GM21423 (cell line): ENCODE measurements around the gene KBTBD7.
"Not testable (repeated sequence)": the region's sequence is repeated elsewhere in the genome, so short reads cannot be mapped to it uniquely, and the experiment has no call there.

ENCODE experiments used
- ATAC-seq: cut with Tn5 transposase; IDR thresholded peaks from one replicate; pipeline ENCODE4 v1.9.1; 2021; ENCODE audit warnings: mild to moderate bottlenecking, moderate library complexity; ENCODE audit not compliant: unreplicated experiment

The KBTBD7 gene

DNA sequence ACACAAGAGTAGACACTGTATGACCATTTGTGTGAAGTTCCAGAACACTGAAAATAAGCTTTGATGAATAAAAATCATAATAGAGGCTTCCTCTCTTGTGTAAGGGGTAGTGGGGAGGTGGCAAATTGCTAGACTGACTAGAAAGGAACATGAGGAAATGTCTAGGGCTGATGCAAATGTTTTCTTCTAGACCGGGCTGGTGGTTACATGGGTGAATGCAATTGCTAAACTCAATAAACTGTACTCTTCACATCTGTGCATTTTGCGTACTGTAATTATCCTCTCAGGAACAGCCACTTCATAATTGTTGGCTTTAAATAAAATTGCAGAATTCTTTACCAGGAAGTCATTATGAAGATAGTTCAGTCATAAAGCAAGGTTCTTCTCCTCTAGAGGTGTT, 5.2 kb upstream of the KBTBD7 start:
- ATAC-seq, result peak; percentile 69

DNA sequence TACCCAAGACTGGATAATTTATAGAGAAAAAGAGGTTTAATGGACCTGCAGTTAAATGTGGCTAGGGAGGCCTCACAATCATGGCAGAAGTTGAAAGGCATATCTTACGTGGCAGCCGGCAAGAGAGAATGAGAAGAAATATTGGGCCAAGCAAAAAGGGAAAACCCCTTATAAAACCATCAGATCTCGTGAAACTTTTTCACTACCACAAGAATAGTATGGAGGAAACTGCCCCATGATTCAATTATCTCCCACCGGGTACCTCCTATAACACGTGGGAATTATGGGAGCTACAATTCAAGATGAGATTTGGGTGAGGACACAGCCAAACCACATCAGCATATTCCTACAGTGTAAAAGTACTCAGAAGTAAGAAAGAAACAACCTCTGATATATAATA, 4.7 kb upstream of the KBTBD7 start:
- ATAC-seq, result no peak

DNA sequence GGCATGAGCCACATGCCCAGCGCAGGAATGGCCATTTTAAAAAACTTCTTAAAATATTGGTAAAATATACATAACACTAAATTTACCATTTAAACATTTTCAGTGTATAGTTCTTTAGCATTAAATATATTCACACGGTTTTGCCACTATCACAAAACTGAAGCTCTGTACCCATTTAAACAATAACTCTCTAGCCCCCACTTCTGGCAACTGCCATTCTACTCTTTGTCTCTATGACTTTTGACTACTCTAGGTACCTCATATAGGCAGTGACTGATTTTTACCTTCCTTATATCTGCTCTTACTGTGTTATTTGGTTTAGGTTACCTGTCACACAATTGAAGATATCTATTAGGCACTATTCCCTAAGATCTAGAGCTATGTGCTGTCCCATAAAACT, 2.3 kb upstream of the KBTBD7 start:
- no peak for ATAC-seq

DNA sequence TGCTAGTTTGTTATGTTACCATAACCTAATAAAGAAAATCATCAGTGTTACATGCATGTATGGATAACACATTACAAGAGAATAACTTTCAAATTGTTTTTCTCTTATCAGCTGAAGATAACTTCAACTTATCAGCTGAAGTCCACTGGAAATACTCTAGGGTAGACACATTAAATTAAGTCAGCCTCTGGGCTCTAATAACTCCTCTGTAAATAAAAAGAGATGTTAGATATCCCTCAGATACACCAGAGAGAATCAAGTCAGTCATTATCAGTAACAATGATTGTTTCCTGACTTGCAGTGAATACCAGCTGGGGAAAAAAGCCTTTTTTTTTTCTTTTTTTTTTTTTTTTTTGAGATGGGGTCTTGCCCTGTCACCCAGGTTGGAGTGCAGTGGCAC, 1.6 kb upstream of the KBTBD7 start:
- no peak for ATAC-seq

DNA sequence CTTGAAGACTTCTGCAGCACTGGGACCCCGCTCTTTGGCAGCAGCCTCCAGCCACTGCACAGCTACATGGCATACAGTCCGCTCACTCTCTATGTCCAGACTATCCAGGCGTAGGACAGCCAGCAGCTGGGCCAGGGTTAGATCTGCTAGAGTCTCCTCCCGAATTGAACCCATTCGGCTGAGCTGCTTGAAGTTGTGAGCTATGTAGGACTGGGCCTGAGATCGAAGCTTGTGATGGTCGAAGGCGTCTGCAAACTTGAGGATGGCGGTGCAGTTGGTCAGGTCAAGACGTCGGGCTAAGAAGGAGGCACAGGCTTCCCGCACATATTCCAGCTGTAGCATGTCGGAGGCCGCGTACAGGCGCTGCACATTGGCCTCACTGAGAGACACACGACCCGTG, 900 bp downstream of the KBTBD7 start:
- no peak for ATAC-seq

DNA sequence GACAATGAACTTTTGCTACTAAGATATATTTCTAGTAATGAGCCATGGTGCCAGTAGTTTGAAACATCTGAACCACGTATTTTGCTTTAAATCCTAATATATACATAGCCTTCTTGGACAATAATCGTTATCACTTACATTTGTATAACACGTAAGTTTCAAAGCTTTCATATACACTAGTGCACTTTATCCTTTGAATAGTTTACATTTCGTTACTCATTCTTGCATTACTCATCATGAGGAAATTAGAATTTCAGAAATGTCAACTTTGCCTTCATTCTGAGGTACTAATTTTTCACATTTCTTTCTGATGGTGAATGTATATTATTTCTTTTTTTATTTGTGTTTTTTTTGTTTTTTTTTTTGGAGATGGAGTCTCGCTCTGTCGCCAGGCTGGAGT, 5.8 kb downstream of the KBTBD7 start:
- ATAC-seq, result no peak

DNA sequence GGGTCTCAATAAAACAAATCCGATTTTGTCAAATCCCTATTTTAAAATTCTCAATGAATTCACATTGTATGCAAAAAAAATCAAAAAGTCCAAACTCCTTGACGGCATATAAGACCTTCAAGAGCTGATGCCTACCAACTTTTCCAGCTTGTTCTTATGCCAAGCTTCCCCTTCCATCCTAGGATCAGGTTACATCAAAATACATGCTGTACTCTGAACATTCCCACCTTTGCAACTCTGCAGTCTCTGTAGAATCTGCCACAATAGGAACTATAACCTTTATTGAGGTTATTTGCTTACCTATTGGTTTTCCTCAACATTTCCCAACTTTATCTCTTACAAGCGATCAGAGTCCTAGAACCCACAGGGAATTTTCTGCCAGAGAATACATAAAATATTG, 7.9 kb downstream of the KBTBD7 start:
- no peak for ATAC-seq

DNA sequence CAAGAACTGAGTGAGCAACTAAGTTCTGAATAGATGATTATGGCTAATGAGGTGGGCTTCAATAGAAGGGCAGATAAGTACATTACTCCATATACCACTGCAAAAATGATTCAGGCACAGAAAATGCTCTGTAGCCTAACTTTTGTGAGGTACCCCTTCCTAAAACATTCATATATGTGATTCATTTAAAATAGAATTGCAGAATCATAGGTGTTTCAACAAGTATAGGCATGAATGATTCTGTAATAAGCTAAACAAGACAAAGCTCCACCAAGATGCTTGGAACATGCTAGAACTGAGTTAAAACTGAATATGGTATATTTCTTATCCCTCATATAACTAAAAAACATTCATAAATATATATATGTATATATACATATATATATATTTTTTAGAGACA, 12.1 kb downstream of the KBTBD7 start:
- no peak for ATAC-seq

DNA sequence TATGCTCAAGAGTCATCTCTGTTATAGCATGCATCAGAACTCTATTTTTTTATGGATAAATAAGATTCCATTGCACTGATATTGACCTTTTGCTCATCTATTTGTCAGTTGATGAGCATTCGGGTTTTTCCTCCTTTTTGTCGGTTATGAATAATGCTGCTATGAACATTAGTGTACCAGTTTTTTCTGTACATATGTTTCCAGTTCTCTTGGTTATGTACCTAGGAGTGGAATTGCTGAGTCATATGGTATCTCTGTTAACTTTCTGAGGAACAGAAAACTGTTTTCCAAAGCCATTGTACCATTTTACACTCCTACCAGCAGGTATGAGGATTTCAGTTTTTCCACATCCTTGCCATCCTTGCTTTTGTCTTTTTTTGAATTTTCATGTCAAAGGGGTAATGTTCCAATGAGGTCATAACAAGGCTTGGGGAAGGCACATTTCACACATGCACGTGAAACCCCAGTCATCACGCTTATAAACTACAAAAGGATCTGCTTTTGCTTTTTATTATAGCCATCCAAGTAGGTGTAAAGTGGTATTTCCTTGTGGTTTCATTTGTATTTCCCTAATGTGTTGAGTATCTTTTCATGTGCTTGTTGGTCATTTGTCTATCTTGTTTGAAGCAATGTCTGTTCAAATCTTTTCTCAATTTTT, 14.6 kb downstream of the KBTBD7 start:
- no peak for ATAC-seq

DNA sequence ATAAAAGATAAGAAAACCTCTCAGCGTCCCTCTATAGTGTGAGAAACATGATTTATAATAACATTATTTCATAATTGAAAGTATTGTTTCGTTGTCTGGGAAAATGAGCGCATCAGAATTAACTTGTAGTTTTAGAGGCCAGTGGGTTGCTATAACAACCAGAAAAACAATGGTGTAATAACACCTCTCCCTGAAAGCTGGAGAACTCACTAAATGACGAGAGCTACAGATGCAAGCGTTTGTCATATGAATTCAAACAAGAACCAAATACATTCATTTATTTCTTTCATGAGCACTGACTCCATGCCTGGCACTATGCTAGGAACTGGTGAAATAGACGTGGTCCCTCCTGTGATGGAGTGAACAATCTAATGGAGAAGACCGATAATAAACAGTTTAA, 16.3 kb downstream of the KBTBD7 start:
- no peak for ATAC-seq

DNA sequence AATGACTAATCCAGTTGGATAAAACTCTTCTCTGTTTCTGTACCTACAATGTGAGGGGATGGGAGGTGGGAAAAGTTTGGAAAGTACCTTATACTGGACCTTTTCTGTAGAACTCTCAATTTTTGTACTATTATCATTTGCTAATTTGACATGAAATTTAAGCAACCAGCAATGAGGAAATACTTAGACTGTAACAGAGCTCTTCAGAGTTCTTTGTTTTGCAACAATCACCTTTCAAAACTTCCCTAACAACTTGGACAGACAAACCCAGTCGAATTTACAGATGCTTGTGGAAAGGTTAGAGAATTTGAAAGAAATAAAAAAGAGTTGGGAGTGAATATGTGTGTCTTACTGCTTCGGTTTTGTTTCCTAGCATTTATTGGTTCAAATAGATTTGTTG, 16.8 kb downstream of the KBTBD7 start:
- no peak for ATAC-seq

DNA sequence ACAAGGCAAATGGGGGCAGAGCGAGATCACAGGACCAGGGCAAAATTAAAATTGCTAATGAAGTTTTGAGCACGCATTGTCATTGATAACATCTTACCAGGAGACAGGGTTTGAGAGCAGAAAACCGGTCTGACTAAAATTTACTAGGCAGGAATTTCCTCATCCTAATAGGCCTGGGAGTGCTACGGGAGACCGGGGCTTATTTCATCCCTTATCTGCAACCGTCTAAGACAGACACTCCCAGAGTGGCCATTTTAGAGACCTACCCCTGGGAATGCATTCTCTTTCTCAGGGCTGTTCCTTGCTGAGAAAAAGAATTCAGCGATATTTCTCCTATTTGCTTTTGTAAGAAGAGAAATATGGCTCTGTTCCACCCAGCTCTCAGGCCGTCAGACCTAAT, 18.8 kb downstream of the KBTBD7 start:
- ATAC-seq, result not testable (repeated sequence)

DNA sequence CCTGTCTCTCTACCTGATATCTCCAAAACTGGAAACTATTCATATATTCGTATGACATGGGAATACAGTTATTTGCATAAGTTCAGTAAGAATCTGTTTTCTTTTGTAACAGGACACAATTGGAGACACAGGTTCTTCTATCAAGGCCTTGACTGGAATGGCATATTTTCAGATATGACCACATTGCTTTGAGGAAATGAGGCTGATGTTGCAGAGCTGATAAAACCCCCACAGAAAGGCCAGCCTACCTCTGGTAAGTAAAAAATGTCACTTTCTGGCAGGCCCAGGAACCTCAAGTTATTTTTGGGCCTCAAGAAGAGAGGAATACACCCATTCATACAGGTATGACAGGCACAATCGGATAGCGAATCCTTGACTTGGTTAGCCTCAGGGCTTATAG, 32.2 kb downstream of the KBTBD7 start:
- ATAC-seq, result no peak

DNA sequence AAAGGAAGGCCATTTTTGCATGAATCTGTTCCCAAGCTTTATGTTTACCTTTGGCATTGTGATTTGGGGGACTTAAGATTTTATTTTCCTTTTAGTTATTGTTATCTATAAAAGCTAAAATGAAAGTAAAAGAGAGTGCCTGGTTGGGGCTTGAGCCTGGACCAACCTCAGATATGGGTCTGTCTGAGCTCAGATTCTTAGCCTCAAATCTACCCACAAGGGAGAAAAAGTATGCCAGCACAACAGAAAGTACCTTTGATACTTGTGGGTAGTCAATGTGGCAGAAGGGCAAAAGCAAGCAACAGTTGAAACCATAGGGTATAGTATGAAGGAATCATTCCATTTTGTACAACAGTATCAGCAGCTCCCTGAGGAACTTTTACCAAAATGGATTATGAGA, 35.2 kb downstream of the KBTBD7 start:
- no peak for ATAC-seq

DNA sequence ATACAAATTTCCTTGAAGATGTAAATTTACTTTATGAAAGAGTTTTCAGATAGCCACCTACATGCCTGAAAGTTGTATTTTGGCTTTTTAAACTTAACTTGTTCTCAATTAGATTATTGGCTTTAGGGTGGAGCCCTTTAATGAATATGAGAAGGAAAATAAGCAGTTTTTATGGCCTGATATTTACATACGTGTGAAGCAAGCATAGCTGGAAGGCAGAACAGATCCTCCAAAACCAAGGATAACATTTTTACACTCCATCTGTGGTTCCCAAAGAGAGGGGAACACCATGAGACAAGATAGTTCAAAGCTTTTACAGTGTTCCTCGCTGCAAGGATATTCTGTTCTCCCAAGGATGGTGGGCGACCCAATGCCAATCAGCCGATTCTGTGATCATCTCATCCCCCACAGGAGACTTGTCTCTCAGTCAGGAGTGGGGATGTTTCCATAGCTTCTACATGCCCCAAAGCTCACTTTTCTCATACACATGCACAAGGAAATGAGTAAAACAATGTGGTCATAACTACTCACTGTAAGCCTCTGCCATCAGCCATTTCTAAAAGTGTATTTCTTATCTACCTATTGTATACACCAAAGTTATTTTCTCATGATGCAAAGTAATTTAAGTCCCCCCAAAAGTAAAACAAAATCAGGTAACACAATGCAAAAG, 37.2 kb downstream of the KBTBD7 start:
- no peak for ATAC-seq

DNA sequence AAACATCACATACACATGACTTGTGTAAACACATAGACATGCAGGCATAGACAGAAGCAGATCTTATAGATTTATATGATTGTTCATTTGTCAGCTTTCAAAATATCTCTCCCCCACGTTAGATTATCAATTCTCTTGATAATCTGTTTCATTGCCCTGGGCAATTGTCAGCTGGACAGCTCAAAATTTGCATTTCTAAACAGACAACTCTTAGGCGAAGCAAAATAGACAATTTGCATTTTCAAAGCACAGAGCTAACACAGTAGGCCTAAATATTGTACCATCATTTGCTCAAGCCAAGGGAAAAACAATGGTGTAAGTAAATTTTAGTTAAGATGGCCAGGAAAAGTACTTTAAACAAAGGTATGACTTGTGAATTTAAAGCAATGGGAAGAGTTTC, 37.7 kb downstream of the KBTBD7 start:
- no peak for ATAC-seq

DNA sequence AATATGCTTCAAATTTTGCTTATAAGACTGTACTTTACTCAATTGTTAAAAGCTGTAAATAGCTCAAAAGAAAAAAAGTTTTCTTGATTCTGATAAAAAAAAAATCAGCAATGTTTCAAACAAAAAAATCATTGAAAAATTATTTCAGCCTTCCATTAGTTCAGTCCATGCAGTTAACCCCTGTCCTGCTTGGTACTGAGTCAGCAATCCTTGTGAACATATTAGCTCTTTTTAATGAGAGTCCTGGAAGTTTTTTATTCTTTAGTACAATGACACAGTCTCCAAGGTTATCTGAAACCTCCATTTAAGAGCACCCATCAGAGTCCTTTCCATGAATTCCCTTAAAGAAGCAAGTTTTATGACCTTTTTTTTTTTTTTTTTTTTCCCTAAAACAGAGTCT, 40.3 kb downstream of the KBTBD7 start:
- ATAC-seq, result no peak

DNA sequence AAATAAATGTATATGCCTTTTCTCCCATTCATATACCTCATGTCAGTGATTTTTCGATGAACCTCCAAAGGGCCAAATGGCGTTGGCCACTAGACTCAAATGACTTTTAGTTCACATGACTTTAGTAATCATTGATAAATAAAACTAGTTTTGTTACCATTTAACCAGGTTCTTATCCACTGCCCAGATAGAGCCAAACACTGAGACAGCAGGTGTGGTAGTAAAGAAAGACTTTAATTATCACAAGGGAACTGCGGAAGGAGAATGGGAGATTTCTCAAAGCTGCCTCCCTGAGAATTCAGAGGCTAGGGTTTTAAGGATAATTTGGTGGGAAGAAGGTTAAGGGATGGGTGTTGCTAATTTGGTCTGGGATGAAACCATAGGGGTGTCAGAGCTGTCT, 42.4 kb downstream of the KBTBD7 start:
- no peak for ATAC-seq

DNA sequence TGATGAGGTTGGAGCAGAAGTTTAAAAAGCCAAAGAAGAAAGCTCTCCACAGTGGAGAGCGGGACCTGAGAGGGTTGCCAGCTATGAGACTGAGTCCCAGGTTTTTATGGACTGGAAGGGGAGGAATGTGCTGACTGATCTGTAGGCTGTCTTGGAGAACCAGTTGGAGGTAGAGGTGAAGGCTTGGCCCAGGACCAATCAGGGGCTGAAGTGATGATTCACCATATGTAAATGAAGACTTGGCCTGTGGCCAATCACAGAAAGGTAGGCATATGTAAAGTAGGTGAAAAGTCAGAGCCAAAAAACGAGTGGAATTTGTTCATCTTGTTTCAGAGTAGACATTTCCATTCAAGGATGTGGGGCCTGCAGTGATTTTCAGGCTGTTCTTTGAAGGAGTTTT, 44.3 kb downstream of the KBTBD7 start:
- no peak for ATAC-seq

DNA sequence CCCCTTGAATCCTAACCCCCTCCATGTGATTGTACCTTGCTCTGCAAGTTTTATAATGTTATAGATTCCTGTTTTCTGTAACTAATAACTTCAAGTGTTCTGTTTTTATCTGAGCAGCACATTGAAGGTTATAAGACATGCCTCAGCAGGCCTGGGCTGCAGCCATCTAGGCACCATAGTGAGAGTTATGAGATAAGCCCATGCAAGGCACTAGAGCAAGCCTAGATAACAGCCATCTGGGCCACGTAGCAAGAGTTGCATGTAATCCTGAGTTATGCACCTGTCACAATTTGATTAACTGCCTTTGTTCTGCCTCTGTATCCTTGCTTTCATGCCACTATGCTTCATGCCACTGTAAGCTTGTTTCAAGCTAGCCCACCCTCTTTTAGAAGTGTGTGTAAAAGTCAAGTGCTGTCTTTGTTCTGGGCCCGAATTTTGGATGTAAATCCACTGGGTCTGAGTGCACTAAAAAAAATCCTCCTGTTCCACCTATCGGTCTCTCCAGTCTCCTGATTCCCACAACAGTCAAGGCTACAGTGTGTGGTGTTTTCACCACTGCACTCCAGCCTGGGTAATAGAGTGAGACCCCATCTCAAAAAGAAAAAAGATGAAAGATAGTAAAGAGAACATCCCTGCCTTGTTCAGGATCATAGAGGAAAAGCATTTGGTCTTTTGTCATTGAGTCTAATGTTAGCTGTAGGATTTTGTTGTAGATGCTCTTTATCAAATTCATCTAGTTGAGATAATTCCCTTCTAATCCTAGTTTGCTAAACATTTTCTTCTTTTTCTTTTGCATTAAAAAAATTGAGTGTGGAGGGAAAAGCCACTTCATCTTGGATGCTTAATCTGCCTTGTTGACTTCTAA, 45.7 kb downstream of the KBTBD7 start:
- no peak for ATAC-seq

DNA sequence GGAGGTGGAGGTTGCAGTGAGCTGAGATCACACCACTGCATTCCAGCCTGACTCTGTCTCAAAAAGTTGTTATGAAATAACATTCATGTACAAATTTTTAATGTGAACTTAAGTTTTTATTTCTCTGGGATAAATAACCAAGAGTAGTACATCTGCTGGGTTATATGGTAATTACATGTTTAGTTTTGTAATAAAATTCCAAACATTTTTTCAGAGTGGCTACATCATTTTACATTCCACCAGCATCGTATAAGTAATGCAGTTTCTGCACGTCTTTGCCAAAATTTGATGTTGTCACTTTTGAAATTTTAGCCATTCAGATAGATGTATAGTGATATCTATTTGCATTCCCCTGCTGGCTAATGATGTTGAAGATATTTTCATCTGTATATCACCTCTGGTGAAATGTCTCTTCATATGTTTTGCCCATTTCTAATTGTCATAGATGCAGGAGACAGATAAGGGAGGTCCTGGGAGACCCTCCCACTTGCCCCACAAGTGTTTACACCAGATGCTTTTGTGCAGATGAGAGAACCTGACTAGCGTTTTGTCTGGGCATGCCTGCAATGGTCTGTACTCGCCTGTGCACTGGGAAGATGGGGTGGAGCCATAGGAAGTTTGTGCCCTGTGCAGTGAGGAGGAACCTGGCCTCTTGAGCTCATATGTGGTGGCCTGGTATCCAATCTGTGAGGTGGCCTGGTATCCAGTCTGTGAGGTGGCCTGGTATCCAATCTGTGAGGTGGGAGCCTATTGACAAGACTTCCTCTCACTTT, 49.0 kb downstream of the KBTBD7 start:
- no peak for ATAC-seq
